Activated naive CD8-positive, alpha-beta T cell (primary cell): Measurements from ENCODE around the gene RUBCNL.

Experiments used
- H3K27ac Mint-ChIP-seq: one replicate; pipeline ENCODE4 v1.8.0; 2021; ENCODE audit warnings: mixed read lengths
- H3K27me3 Mint-ChIP-seq: one replicate; pipeline ENCODE4 v1.8.0; 2021; ENCODE audit warnings: mixed read lengths
- H3K36me3 Mint-ChIP-seq: one replicate; pipeline ENCODE4 v1.8.0; 2021; ENCODE audit warnings: mixed read lengths
- H3K4me1 Mint-ChIP-seq: one replicate; pipeline ENCODE4 v1.8.0; 2021; ENCODE audit warnings: low read depth, mixed read lengths
- H3K4me3 Mint-ChIP-seq: one replicate; pipeline ENCODE4 v1.8.0; 2021; ENCODE audit warnings: mild to moderate bottlenecking, mixed read lengths
- H3K9me3 Mint-ChIP-seq: one replicate; pipeline ENCODE4 v1.8.0; 2021; ENCODE audit warnings: low read depth, mixed read lengths

Gene RUBCNL

DNA sequence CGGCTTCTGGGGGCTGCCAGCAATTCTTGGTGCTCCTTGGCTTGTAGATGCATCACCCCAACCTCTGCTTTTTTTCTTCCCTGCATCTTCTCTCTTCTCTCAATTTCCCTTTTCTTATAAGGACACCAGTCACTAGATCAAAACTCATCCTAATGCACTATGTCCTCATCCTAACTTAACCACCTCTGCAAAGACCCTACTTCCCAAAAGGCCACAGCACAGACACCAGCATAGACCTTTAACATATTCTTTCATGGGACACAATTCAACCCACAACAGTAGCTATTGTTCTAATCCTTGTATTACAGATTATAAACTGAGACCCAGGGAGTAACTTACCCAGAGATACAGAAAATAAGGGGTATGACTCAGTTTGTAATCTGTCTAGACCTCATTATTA is 47.0 kb downstream of the RUBCNL start:
- Mint-ChIP-seq H3K4me1 (peaks cover 31% of the 10 kb centered on the region), H3K9me3 (peaks cover 5% of the 10 kb centered on the region), H3K4me3 (peak overlapping the region; percentile 18), H3K27me3 (no peaks in the 10 kb centered on the region), H3K27ac (peak overlapping the region; percentile 87), H3K36me3 (peaks cover 3% of the 10 kb centered on the region)

DNA sequence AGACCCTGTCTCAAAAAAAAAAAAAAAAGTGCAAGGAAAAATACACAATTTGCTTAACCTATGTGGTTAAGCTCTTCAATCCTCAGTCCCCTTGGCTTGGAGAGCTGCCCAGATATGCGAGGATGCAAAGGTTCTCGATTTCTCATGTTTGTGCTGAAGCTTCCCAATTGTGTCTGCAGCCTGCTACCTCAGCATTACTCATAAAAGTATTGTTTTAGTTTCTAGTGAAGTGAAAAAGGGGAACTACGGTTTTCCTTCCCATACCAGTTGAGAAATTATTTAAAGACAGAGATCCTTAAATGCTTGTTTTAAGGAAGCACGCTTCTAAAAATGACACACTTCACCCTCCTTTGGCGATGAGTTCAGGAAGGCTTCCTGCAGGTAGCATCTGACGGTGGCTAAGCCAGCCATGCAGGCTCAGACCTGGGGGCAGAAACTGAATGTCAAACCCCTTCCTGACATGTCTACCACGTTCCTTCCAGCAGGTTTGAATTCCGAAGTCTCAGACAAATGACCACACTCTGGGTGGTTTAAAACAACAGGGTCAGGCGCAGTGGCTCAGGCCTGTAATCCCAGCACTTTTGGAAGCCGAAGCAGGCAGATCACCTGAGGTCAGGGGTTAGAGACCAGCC is 47.9 kb downstream of the RUBCNL start:
- Mint-ChIP-seq H3K36me3 (peaks cover 3% of the 10 kb centered on the region), H3K27me3 (no peaks in the 10 kb centered on the region), H3K9me3 (peaks cover 5% of the 10 kb centered on the region), H3K27ac (peak overlapping the region; percentile 19), H3K4me1 (peaks cover 38% of the 10 kb centered on the region), H3K4me3 (no peak overlapping the region)

DNA sequence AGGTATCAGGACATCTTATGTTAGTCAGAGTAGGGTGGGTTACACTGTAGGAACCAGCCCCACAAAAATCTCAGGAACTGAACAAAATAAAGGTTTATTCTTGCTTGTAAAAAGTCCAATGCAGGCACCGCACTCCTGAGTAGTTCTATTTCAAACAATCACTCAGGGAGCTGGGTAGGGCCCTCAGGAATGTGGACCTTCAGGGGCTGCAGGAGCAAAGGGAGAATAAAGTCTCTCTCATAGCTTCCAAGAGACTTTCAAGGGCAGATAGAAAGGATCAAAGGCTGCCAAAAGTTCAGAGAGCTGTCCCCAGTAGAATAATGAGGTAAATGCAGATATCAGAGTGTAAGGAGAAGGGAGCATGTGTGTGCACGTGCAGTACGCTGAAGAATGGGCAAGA is 49.4 kb downstream of the RUBCNL start:
- Mint-ChIP-seq H3K9me3 (peaks cover 5% of the 10 kb centered on the region), H3K36me3 (peaks cover 3% of the 10 kb centered on the region), H3K4me1 (peaks cover 49% of the 10 kb centered on the region), H3K4me3 (no peak overlapping the region), H3K27me3 (no peaks in the 10 kb centered on the region), H3K27ac (no peak overlapping the region)

DNA sequence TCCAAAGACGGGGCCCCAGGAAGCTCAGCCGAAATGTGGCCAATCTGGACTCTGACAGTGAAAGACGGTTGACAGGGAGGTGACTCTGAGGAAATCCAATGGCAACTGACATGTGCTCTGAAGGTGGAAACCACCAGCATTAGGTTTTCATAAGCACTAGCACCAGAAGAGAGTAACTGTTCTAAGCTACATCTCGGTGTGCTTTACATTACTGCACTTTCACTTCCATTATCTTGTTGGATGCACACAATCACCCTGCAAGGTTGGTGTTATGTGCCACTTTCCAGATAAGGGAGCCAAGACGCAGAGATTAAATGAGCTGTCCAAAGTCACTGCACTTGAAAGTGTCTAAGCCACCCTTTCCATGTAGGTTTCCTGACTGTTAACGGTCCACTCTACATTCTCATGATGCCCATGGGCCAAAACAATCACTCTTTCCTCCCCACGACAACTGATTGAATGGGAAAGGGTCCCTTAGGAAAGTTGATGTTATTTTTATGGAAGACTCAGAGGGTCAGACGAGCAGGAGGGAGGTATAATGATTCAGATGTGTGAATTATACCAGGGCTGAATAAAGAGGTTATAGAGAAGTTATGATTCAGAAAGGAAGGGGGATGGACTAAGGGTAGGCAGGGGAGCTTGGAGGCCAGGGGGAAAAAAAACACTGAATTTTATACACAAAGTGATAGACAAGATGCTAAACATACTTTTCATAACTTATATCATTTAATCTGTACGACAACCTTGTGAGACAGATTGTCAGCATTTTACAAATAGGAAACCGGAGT is 52.8 kb downstream of the RUBCNL start:
- Mint-ChIP-seq H3K36me3 (peaks cover 3% of the 10 kb centered on the region), H3K4me3 (no peak overlapping the region), H3K9me3 (peaks cover 5% of the 10 kb centered on the region), H3K27me3 (no peaks in the 10 kb centered on the region), H3K4me1 (peaks cover 37% of the 10 kb centered on the region), H3K27ac (peak overlapping the region; percentile 24)

DNA sequence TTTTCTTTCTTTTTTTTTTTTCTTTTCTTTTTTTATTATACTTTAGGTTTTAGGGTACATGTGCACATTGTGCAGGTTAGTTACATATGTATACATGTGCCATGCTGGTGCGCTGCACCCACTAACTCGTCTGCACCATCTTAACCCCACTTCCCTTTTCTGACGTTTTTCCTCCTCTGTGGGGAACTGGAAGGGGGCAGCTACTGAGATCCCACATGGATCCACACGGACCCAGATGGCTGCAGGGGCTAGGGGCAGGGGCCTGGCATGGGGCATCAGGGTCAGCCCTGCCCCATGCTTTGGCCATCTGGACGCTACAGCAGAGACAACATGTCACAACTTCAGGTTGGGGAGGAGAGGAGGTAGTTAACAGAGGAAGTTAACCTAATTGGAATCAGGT is 54.3 kb downstream of the RUBCNL start:
- Mint-ChIP-seq H3K4me1 (peaks cover 34% of the 10 kb centered on the region), H3K27ac (peak overlapping the region; percentile 12), H3K4me3 (no peak overlapping the region)

DNA sequence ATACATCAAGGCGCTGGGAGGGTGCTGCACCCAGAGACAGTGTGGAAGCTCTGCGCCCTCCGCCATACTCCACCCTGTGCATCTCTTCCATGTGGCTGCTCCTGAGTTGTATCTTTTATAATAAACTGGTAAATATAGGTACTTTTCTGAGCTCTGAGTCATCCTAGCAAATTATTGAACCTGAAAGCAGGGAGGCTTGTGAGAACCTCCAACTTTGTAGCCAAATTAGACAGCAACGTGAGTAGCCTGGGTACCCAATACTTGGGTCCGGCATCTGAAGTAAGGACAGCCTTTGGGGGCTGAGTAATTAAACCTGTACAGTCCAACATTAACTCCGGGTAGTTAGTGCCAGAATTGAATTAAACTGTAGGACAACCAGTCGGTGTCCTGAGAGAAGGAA is 57.4 kb downstream of the RUBCNL start:
- Mint-ChIP-seq H3K4me3 (no peak overlapping the region), H3K27me3 (no peaks in the 10 kb centered on the region), H3K36me3 (no peaks in the 10 kb centered on the region), H3K27ac (no peak overlapping the region), H3K9me3 (no peaks in the 10 kb centered on the region), H3K4me1 (peaks cover 31% of the 10 kb centered on the region)

More for the DNA sequence above, 54.3 kb downstream of the RUBCNL start:
- peaks cover 5% of the 10 kb centered on the region for H3K9me3 Mint-ChIP-seq
- peaks cover 3% of the 10 kb centered on the region for H3K36me3 Mint-ChIP-seq
- no peaks in the 10 kb centered on the region for H3K27me3 Mint-ChIP-seq

DNA sequence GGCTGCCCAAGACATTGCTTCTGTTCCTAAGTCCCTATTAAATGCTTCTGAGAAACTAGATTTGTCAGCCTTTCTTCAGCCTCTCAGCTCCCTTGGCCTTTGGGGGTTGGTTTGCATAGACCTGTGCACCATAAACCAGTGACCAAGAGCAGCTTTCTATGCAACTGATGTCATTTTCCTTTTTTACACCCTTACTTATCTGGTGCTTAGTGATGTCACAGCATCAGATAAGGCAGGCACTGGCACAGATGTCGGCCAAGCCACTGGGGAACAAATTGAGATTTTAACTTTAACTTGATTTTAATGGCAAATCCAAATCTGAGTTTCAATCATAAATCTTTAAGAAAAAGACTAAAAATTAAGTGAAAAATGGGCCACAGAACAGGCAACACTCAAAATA is 59.8 kb downstream of the RUBCNL start:
- no peaks in the 10 kb centered on the region for H3K36me3 Mint-ChIP-seq
- H3K27me3 Mint-ChIP-seq = no peaks in the 10 kb centered on the region
- H3K4me3 Mint-ChIP-seq = no peak overlapping the region
- no peaks in the 10 kb centered on the region for H3K9me3 Mint-ChIP-seq
- H3K27ac Mint-ChIP-seq = no peak overlapping the region
- peaks cover 12% of the 10 kb centered on the region for H3K4me1 Mint-ChIP-seq

DNA sequence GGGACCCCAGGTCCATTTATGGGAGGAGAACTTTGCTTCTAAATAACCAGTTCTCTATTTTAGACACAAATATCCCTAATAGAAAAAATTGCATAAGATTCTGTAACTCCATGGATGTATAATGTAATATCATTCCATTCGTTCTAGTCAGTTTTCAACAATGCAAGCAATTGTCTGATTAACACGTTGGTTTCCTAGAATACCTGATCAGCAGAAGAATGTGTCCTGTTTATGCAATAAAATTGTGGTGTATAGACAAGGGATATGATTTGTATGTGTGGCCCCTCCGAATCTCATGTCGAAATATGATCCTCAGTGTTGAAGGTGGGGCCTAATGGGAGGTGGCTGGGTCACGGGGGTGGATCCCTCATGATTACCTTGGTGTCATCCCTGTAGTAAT is 62.1 kb downstream of the RUBCNL start:
- Mint-ChIP-seq H3K27me3 (no peaks in the 10 kb centered on the region), H3K9me3 (no peaks in the 10 kb centered on the region), H3K27ac (no peak overlapping the region), H3K4me1 (peaks cover 16% of the 10 kb centered on the region), H3K4me3 (no peak overlapping the region), H3K36me3 (no peaks in the 10 kb centered on the region)

DNA sequence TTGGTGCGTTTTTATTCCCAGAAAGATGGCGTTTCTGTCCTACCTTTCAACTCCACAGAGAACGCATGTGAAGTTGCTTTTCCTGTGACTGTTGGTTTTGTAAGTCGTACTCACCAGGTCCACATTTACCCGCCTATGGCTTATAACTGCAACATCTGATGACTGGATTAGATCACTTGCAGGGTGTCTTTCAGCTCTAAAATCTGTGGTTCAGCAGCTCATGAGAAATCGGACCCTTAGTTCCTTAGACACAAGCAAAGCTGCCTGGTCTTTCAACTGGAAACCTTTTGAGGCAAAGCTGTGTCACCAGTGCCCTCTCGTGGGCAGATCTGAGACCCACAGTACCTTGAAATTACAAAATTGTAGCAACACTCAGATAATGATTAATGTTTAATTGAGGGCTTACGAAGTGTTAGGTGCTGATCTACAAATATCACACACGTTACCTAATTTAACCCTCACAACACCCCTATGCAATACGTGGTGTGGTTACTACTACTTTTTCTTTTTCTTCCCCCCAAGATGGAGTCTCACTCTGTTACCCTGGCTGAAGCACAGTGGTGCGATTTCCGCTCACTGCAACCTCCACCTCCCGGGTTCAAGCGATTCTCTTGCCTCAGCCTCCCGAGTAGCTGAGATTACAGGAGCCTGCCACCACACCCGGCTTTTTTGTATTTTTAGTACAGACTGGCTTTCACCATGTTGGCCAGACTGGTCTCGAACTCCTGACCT is 65.4 kb downstream of the RUBCNL start:
- Mint-ChIP-seq H3K27ac (peak overlapping the region; percentile 96), H3K27me3 (no peaks in the 10 kb centered on the region), H3K9me3 (no peaks in the 10 kb centered on the region), H3K36me3 (peaks cover under 1% of the 10 kb centered on the region), H3K4me1 (peaks cover 42% of the 10 kb centered on the region), H3K4me3 (peak overlapping the region; percentile 85)

DNA sequence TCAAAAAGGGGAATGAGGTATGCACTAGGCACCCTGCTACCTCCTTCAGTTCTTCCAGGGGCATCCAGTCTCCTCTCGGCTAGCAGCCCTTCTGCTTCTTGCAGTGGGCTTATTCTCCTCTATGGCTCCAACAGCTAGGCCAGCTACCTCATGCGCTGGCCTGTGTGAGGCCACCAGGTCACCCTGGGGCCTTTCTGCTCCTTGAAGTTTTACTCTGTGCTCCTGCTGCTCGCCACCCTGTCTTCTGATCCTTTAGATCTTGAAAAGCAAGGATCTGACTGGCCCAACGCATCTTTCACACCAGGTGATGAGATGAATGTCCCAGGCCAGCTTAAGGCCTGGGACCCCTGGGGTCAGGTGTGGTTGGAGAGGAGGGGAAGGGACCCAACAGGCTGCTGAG is 66.2 kb downstream of the RUBCNL start:
- Mint-ChIP-seq H3K27me3 (no peaks in the 10 kb centered on the region), H3K36me3 (peaks cover 3% of the 10 kb centered on the region), H3K9me3 (no peaks in the 10 kb centered on the region), H3K27ac (peak overlapping the region; percentile 96), H3K4me1 (peaks cover 45% of the 10 kb centered on the region), H3K4me3 (peak overlapping the region; percentile 85)

DNA sequence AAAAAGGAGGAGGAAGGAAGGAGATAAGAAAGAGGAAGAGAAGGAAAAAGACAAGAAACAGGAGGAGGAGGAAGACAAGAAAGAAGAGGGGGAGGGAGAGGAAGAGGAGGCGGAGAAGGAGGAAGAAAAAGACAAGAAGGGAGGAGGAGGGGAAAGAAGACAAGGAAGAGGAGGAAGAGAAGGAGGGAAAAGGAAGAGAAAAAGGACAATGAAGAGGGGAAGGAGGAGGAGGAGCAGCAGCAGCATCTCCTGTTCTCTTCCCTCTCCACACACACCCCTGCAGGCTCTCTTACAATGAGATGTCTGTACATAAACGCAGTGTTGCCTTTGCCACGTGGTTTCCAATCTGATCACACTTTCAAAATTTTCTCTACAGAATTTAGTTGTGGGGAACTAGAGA is 66.6 kb downstream of the RUBCNL start:
- Mint-ChIP-seq H3K27ac (peak overlapping the region; percentile 96), H3K9me3 (no peaks in the 10 kb centered on the region), H3K4me1 (peaks cover 47% of the 10 kb centered on the region), H3K27me3 (no peaks in the 10 kb centered on the region), H3K36me3 (peaks cover 5% of the 10 kb centered on the region), H3K4me3 (peak overlapping the region; percentile 85)

DNA sequence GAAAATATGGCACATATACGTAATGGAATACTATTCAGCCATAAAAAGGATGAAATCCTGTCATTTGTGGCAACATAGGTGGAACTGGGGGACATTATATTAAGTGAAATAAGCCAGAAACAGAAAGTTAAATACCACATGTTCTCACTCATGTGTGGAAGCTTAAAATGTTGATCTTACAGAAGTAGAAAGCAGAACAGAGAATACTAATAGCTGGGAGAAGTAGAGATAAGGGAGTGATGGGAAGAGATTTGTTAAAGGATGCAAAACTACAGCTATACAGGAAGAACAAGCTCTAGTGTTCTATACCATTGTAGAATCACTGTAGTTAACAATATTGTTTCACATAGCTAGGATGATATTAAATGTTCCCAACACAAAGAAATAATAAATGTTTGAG is 68.1 kb downstream of the RUBCNL start:
- H3K4me3 Mint-ChIP-seq = peak overlapping the region; percentile 2
- peak overlapping the region; percentile 51 for H3K27ac Mint-ChIP-seq
- peaks cover 15% of the 10 kb centered on the region for H3K36me3 Mint-ChIP-seq
- peaks cover 52% of the 10 kb centered on the region for H3K4me1 Mint-ChIP-seq
- no peaks in the 10 kb centered on the region for H3K27me3 Mint-ChIP-seq
- no peaks in the 10 kb centered on the region for H3K9me3 Mint-ChIP-seq

DNA sequence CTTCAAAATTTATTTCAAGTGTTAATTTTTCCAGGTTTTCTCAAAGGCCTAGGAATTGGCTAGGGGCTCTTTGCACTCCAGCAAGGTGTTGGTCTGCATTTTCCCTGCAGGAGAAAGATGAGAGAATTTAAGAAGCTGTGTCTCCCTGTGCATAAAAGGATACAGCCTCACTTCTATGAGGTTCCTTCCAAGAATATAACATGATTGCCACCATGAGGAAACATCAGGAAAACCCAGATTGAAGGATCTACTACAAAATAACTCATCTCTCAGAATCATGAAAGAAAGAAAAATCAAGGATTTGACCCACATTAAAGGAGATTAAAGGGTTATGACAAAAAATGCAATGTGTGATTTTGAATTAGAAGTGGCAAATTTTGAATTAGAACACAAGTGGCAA is 69.9 kb downstream of the RUBCNL start:
- Mint-ChIP-seq H3K27me3 (no peaks in the 10 kb centered on the region), H3K27ac (no peak overlapping the region), H3K4me3 (no peak overlapping the region)

DNA sequence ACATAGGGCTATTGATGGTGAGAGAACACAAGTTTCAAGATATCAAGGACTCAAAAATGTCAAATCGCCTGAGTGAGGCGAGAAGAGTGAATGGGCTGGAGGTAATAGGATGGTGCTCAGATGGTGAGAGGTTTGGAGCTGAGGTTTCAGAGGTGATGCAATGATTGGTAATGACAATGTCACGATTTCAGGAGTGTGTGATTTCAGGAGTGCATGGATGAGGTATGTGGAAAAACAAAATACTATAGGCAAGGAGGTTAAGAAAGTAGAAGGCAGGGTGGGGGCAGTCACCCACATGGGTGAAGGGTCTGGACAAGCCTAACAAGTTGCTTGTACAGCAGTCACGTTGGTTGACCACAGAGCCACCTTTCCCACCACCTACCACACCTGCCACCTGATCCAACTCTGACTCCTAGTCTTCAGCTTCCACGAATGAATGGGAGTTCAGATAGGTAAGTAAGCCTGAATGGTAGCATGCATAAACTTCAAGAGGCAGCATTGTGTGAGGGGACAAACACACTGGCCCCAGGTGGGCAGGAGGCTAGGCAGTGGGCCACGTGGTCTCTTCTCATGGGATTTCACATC is 71.5 kb downstream of the RUBCNL start:
- peaks cover 47% of the 10 kb centered on the region for H3K4me1 Mint-ChIP-seq
- no peak overlapping the region for H3K4me3 Mint-ChIP-seq
- no peaks in the 10 kb centered on the region for H3K9me3 Mint-ChIP-seq
- H3K27me3 Mint-ChIP-seq = no peaks in the 10 kb centered on the region
- H3K27ac Mint-ChIP-seq = no peak overlapping the region
- peaks cover 19% of the 10 kb centered on the region for H3K36me3 Mint-ChIP-seq

More for the DNA sequence above, 69.9 kb downstream of the RUBCNL start:
- H3K36me3 Mint-ChIP-seq = peaks cover 17% of the 10 kb centered on the region
- H3K4me1 Mint-ChIP-seq = peaks cover 59% of the 10 kb centered on the region
- H3K9me3 Mint-ChIP-seq = no peaks in the 10 kb centered on the region

DNA sequence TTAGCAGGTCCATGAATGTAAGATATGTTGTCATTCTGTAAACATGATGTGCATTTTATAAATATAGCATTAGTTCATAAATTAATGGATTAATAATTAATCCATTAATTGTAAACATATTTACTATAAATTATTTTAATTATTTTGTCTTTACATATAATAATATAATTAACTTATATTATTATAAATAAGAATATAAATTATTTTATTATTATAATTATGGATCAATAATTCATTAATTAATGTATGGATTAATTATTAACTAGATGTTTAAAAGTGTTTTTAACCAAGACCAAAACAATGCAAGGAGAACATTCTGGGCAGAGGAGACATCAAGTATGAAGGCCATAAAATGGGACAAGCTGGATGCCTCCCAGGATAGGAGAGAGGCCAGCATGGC is 72.0 kb downstream of the RUBCNL start:
- Mint-ChIP-seq H3K4me3 (no peak overlapping the region), H3K9me3 (no peaks in the 10 kb centered on the region), H3K4me1 (peaks cover 43% of the 10 kb centered on the region), H3K27ac (no peak overlapping the region), H3K36me3 (peaks cover 24% of the 10 kb centered on the region), H3K27me3 (no peaks in the 10 kb centered on the region)
